ENCODE data around the gene SDS.

DNA sequence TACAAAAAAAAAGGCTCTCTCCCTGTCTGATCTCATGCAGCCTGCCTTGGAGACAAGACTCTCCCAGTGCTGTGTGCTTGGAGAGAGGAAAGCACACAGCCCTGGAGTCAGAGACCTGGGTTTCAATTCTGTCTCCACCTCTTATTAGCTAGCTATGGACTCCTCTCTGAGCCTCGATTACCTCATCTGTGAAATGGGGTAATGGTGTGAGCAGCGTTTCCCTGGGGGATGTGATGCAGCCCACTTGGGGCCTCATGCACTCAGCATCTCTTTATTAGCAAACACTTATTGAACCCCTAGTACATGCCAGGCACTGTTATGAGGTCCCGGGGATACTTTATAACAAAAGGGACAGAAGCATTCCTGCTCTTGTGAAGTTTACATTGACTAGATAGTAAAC is 12.5 kb downstream of the SDS start:
- TF ChIP-seq POLR2AphosphoS5 (IDR thresholded peaks at IDR 0.05; ENCODE audit: low read depth) = no peak
- TF ChIP-seq CTCF (conservative IDR thresholded peaks at IDR 0.05; ENCODE audit: low read depth in 2 of 2) = no peak
- no peak for TF ChIP-seq EZH2 (IDR thresholded peaks at IDR 0.05; ENCODE audit: low read depth, unreplicated experiment)
- no peak for TF ChIP-seq CREB1 (CRISPR knock-in tag; IDR thresholded peaks at IDR 0.05; ENCODE audit: low read depth)
- no peak for TF ChIP-seq ETS1 (IDR thresholded peaks at IDR 0.05)
- TF ChIP-seq, protein P1, sequence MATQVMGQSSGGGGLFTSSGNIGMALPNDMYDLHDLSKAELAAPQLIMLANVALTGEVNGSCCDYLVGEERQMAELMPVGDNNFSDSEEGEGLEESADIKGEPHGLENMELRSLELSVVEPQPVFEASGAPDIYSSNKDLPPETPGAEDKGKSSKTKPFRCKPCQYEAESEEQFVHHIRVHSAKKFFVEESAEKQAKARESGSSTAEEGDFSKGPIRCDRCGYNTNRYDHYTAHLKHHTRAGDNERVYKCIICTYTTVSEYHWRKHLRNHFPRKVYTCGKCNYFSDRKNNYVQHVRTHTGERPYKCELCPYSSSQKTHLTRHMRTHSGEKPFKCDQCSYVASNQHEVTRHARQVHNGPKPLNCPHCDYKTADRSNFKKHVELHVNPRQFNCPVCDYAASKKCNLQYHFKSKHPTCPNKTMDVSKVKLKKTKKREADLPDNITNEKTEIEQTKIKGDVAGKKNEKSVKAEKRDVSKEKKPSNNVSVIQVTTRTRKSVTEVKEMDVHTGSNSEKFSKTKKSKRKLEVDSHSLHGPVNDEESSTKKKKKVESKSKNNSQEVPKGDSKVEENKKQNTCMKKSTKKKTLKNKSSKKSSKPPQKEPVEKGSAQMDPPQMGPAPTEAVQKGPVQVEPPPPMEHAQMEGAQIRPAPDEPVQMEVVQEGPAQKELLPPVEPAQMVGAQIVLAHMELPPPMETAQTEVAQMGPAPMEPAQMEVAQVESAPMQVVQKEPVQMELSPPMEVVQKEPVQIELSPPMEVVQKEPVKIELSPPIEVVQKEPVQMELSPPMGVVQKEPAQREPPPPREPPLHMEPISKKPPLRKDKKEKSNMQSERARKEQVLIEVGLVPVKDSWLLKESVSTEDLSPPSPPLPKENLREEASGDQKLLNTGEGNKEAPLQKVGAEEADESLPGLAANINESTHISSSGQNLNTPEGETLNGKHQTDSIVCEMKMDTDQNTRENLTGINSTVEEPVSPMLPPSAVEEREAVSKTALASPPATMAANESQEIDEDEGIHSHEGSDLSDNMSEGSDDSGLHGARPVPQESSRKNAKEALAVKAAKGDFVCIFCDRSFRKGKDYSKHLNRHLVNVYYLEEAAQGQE (IDR thresholded peaks at IDR 0.05; ENCODE audit: unreplicated experiment) = no peak
- no peak for TF ChIP-seq EZH2phosphoT487 (IDR thresholded peaks at IDR 0.05; ENCODE audit: unreplicated experiment)
- no peak for TF ChIP-seq ZNF114 (CRISPR knock-in tag; IDR thresholded peaks at IDR 0.05)
- no peak for TF ChIP-seq JUNB (IDR thresholded peaks at IDR 0.05; ENCODE audit: unreplicated experiment)
- no peak for TF ChIP-seq STAT1 (IDR thresholded peaks at IDR 0.05; ENCODE audit: unreplicated experiment)
- no peak for TF ChIP-seq ZNF331 (CRISPR knock-in tag; IDR thresholded peaks at IDR 0.05; ENCODE audit: low read depth)
- TF ChIP-seq NANOG (IDR thresholded peaks at IDR 0.05; ENCODE audit: borderline replicate concordance) = no peak

Data from GM23338 (cell line).